Thyroid gland (tissue), 4 donors: ENCODE data around the gene KRT23.

Experiments used
- CTCF ChIP-seq, 6 experiments: fragments of 200-600 bp in 3 of 6; fragments of 450-650 bp in 3 of 6; sonication (generic) in 3 of 6; IDR thresholded peaks; one replicate each; pipeline ENCODE4 v1.5.1; 2016 to 2019; ENCODE audit warnings: antibody characterized with exemption in 6 of 6, mild to moderate bottlenecking in 2 of 6, inconsistent platforms in 1 of 6, moderate library complexity in 1 of 6
- POLR2A ChIP-seq, 2 donors: fragments of 450-650 bp; IDR thresholded peaks; one replicate each; pipeline ENCODE4 v1.6.1; 2017; ENCODE audit warnings: antibody characterized with exemption in 2 of 2, mild to moderate bottlenecking in 2 of 2, moderate library complexity in 1 of 2

- TF ChIP-seq CTCF (IDR thresholded peaks at IDR 0.05), result no peak
- TF ChIP-seq POLR2A (IDR thresholded peaks at IDR 0.05), result no peak
Measured at GRCh38 chr17:40960144-40960543, 22.7 kb upstream of the KRT23 start.
